ENCODE data around the gene THSD4.

The THSD4 gene

GRCh38 chr15:71458089-71458660, 342.9 kb downstream of the THSD4 start:
- Mint-ChIP-seq H3K36me3 (ENCODE audit: low read depth) (no peaks in the 10 kb centered on the region), H3K27ac (no peak overlapping the region), H3K27me3 (peaks cover 4% of the 10 kb centered on the region), H3K4me3 (no peak overlapping the region), H3K4me1 (no peaks in the 10 kb centered on the region), H3K9me3 (no peaks in the 10 kb centered on the region)
- no peak for ATAC-seq
- DNase-seq = no peak

DNA sequence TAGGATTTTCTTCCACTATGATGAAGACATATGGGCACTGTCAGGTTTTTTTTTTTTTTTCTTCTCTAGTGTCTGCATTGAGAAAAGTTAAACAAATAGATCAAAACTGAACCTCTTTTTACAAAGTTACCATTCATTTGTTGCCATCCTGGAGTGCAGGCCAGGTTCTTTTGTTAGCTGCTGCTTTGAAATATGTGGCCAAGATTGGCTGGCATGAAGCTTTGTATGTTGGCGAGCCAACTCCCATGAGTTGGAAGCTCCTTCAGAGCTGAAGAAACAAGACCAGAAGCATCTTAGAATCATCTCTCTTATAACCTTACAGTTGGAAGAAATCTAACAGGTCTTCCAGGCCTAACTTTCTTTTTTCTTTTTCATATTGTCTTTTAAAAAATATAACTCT, 346.5 kb downstream of the THSD4 start:
- no peaks in the 10 kb centered on the region for H3K4me1 Mint-ChIP-seq
- no peaks in the 10 kb centered on the region for H3K36me3 Mint-ChIP-seq (ENCODE audit: low read depth)
- DNase-seq = no peak
- peaks cover 7% of the 10 kb centered on the region for H3K27me3 Mint-ChIP-seq
- no peak overlapping the region for H3K4me3 Mint-ChIP-seq
- no peak for ATAC-seq
- no peak overlapping the region for H3K27ac Mint-ChIP-seq
- no peaks in the 10 kb centered on the region for H3K9me3 Mint-ChIP-seq

GRCh38 chr15:71462638-71463037, 347.4 kb downstream of the THSD4 start:
- H3K27ac Mint-ChIP-seq = no peak overlapping the region
- no peaks in the 10 kb centered on the region for H3K9me3 Mint-ChIP-seq
- ATAC-seq = no peak
- peaks cover 7% of the 10 kb centered on the region for H3K27me3 Mint-ChIP-seq
- H3K4me1 Mint-ChIP-seq = no peaks in the 10 kb centered on the region
- no peak for DNase-seq
- no peaks in the 10 kb centered on the region for H3K36me3 Mint-ChIP-seq (ENCODE audit: low read depth)
- no peak overlapping the region for H3K4me3 Mint-ChIP-seq

- DNase-seq = no peak
- no peak for ATAC-seq
- Mint-ChIP-seq H3K27ac (no peak overlapping the region), H3K4me1 (no peaks in the 10 kb centered on the region), H3K27me3 (peaks cover 7% of the 10 kb centered on the region), H3K36me3 (ENCODE audit: low read depth) (no peaks in the 10 kb centered on the region), H3K4me3 (no peak overlapping the region), H3K9me3 (no peaks in the 10 kb centered on the region)
Measured at GRCh38 chr15:71463156-71463665, 347.9 kb downstream of the THSD4 start.

DNA sequence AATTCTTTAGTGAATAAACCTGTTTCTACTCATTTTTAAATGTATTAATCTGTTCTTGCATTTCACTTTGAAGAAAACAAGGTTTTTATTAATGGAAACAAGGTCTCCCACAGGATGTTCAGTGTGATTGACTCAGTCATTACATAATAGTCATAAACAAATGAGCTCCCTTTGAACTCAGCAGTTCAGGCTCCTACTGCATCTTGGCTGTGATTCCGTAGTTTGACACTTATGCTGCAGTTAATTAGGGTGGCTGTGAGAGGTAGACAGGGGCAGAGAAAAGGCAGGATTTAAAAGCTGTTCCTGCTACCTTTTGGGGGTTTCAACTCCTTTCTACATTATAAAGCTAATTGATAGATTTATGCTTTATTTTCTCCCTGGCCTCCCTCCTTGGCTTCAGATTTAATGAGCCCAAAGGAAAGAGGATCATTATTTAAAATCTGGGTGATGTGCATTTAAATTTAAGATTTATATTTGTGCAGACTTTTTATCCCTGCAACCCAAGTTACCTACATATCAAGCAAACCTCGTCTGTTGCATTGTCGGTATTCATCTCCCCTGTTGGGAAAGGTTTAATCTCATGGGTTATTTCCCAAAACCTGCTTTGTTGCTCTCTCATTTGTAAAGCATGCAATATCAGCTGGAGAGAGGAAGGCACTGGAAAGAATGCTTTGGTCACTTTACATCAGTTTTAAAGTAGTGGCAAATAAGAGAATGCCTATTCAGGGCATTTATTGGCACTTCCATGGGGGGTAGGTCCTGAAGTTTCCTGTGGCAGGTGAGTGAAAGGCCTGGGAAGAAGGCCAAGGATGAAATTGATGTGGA, 350.1 kb downstream of the THSD4 start:
- no peak overlapping the region for H3K4me3 Mint-ChIP-seq
- no peaks in the 10 kb centered on the region for H3K36me3 Mint-ChIP-seq (ENCODE audit: low read depth)
- ATAC-seq = no peak
- H3K27ac Mint-ChIP-seq = no peak overlapping the region
- DNase-seq = no peak
- H3K9me3 Mint-ChIP-seq = no peaks in the 10 kb centered on the region
- no peaks in the 10 kb centered on the region for H3K4me1 Mint-ChIP-seq
- peaks cover 5% of the 10 kb centered on the region for H3K27me3 Mint-ChIP-seq

DNA sequence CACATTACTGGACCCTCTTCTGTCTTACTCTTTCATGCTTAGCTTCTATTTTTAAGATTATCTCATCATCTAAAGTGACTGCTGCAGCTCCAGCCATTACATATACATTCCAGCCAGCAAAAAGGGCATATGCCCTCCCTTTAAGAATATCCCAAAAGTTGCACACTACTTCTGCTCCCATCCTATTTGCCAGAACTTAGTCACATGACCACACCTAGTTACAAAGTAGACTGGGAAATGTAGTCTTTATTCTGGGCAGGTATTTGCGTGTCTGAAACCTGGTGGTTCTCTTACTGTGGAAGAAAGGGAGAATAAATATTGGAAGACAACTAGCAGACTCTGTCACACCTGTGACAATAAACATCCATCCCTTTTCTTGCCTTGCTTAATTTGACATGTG, 353.4 kb downstream of the THSD4 start:
- ATAC-seq (no peak), DNase-seq (no peak)
- no peaks in the 10 kb centered on the region for H3K9me3 Mint-ChIP-seq
- H3K27ac Mint-ChIP-seq = no peak overlapping the region
- H3K27me3 Mint-ChIP-seq = peaks cover 7% of the 10 kb centered on the region
- no peaks in the 10 kb centered on the region for H3K4me1 Mint-ChIP-seq
- H3K4me3 Mint-ChIP-seq = no peak overlapping the region
- H3K36me3 Mint-ChIP-seq (ENCODE audit: low read depth) = no peaks in the 10 kb centered on the region

GRCh38 chr15:71469413-71469812, 354.1 kb downstream of the THSD4 start:
- no peak for ATAC-seq
- peaks cover 7% of the 10 kb centered on the region for H3K27me3 Mint-ChIP-seq
- H3K9me3 Mint-ChIP-seq = no peaks in the 10 kb centered on the region
- H3K4me1 Mint-ChIP-seq = no peaks in the 10 kb centered on the region
- no peak overlapping the region for H3K27ac Mint-ChIP-seq
- no peak for DNase-seq
- H3K4me3 Mint-ChIP-seq = no peak overlapping the region
- H3K36me3 Mint-ChIP-seq (ENCODE audit: low read depth) = no peaks in the 10 kb centered on the region

- H3K9me3 Mint-ChIP-seq = no peaks in the 10 kb centered on the region
- no peak overlapping the region for H3K4me3 Mint-ChIP-seq
- peaks cover 5% of the 10 kb centered on the region for H3K27me3 Mint-ChIP-seq
- DNase-seq = no peak
- no peaks in the 10 kb centered on the region for H3K36me3 Mint-ChIP-seq (ENCODE audit: low read depth)
- no peaks in the 10 kb centered on the region for H3K4me1 Mint-ChIP-seq
- H3K27ac Mint-ChIP-seq = no peak overlapping the region
- peak; percentile 43 for ATAC-seq
Measured at GRCh38 chr15:71471347-71471746, 356.1 kb downstream of the THSD4 start.

GRCh38 chr15:71472566-71472965, 357.3 kb downstream of the THSD4 start:
- peaks cover 4% of the 10 kb centered on the region for H3K27me3 Mint-ChIP-seq
- no peaks in the 10 kb centered on the region for H3K36me3 Mint-ChIP-seq (ENCODE audit: low read depth)
- H3K4me3 Mint-ChIP-seq = no peak overlapping the region
- H3K9me3 Mint-ChIP-seq = no peaks in the 10 kb centered on the region
- DNase-seq = no peak
- ATAC-seq = no peak
- no peak overlapping the region for H3K27ac Mint-ChIP-seq
- H3K4me1 Mint-ChIP-seq = no peaks in the 10 kb centered on the region

DNA sequence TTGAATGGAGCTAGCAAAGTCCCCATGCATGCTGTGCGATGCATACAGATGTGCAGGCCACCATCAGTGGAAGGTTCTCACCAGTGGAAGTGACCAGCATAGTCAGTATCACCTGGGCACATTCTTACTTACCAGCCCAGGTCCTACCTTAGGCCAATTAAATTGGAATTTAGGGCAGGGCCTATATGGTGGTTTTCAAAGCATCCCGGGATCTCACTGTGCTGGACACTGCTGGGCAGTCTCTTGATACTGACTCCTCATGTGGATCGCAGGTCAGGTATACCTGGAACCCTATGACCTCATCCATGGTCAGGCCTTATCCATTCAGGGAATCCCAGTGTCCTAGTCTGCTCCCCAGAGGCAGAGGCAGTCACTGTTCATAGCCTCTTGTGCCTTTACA, 358.5 kb downstream of the THSD4 start:
- Mint-ChIP-seq H3K4me1 (no peaks in the 10 kb centered on the region), H3K9me3 (no peaks in the 10 kb centered on the region), H3K27me3 (peaks cover 4% of the 10 kb centered on the region), H3K27ac (no peak overlapping the region), H3K4me3 (no peak overlapping the region), H3K36me3 (ENCODE audit: low read depth) (no peaks in the 10 kb centered on the region)
- DNase-seq = no peak
- no peak for ATAC-seq

DNA sequence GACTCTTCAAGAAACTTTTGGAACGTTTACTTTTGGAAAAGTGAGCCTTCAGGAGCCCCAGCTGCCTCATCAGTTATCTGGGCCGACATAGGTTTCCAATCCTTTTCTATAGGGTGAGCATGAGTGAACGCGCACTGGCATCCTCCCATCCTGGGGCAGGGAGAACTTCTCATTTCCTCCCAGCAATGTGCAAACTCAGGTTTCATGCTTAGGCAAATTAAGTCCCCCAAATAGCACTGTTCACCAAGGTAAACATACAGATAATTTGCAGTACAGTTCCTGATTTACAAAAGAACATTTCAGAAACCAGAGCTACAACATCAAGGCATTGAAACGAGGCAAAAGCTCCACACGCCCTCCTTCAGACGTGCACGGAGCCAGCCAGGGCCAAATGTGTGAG, 361.6 kb downstream of the THSD4 start:
- Mint-ChIP-seq H3K9me3 (no peaks in the 10 kb centered on the region), H3K4me3 (no peak overlapping the region), H3K27me3 (peaks cover 2% of the 10 kb centered on the region), H3K36me3 (ENCODE audit: low read depth) (no peaks in the 10 kb centered on the region), H3K27ac (no peak overlapping the region), H3K4me1 (no peaks in the 10 kb centered on the region)
- ATAC-seq (no peak), DNase-seq (no peak)

DNA sequence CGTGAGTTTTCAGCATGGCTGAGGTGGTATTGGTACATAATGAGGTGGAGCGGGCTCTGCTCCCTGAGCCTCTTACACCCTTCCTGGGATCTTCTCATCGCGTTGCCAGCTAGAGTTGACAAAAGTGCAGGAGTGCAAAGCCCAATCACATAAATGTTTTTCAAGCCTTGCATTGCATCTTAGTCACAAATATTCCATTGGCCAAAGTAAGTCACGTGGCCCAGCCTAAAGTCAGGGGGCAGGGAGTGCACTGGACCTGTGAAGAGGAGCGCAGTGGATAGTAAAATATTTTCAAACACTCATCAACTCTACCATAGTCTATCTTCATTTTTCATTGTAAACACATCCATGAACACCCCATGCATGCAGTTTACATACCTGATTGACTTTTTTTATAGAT, 365.3 kb downstream of the THSD4 start:
- DNase-seq (no peak), ATAC-seq (no peak)
- H3K27ac Mint-ChIP-seq = no peak overlapping the region
- H3K27me3 Mint-ChIP-seq = peaks cover 10% of the 10 kb centered on the region
- no peaks in the 10 kb centered on the region for H3K9me3 Mint-ChIP-seq
- H3K36me3 Mint-ChIP-seq (ENCODE audit: low read depth) = no peaks in the 10 kb centered on the region
- H3K4me1 Mint-ChIP-seq = no peaks in the 10 kb centered on the region
- H3K4me3 Mint-ChIP-seq = no peak overlapping the region

DNA sequence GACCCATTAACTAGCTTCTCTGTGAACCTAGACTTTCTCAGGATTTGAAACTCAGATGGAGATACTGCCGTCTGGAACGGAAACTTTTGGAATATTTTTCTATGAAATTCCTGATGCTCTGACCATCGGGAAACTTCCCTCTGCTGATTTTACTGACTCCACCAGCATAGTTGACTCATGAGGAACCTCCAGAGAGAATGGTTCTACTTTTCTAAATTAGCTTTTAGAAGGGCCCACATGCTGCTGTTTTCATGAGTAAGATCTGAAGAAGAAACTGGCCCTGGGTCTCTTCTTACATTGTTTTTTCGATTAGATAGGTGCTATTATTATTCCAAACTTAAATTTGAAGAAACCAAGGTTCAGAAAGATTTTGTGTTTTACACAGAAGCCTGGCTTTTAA, 368.8 kb downstream of the THSD4 start:
- Mint-ChIP-seq H3K4me3 (no peak overlapping the region), H3K36me3 (ENCODE audit: low read depth) (no peaks in the 10 kb centered on the region), H3K9me3 (no peaks in the 10 kb centered on the region), H3K27ac (no peak overlapping the region), H3K4me1 (no peaks in the 10 kb centered on the region), H3K27me3 (peaks cover 7% of the 10 kb centered on the region)
- ATAC-seq = no peak
- no peak for DNase-seq

GRCh38 chr15:71485094-71485693, 369.9 kb downstream of the THSD4 start:
- Mint-ChIP-seq H3K4me1 (no peaks in the 10 kb centered on the region), H3K4me3 (no peak overlapping the region), H3K9me3 (no peaks in the 10 kb centered on the region), H3K36me3 (ENCODE audit: low read depth) (no peaks in the 10 kb centered on the region), H3K27ac (no peak overlapping the region), H3K27me3 (peaks cover 9% of the 10 kb centered on the region)
- no peak for ATAC-seq
- no peak for DNase-seq

DNA sequence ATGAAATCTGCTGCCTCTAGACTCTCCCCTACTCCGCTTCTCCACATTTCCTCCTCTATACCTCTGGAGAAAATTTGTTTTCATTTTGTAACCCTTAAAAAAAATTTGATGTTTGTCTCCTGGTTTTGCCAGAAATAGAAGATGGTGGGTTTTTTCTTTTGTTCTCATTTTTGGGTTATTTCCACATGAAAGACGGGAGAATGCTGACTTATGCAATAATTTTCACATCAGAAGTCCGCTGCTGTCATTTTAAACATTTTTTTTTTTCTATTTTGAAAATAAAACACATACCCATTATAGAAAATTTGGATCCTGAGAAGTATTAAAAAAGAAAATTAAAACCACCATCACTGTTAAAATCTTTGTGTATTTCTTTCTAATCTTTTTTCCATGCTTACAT, 374.3 kb downstream of the THSD4 start:
- no peaks in the 10 kb centered on the region for H3K9me3 Mint-ChIP-seq
- H3K27ac Mint-ChIP-seq = no peak overlapping the region
- DNase-seq (no peak), ATAC-seq (no peak)
- H3K36me3 Mint-ChIP-seq (ENCODE audit: low read depth) = no peaks in the 10 kb centered on the region
- peaks cover 9% of the 10 kb centered on the region for H3K27me3 Mint-ChIP-seq
- no peak overlapping the region for H3K4me3 Mint-ChIP-seq
- H3K4me1 Mint-ChIP-seq = no peaks in the 10 kb centered on the region

Measured in activated naive CD8-positive, alpha-beta T cell treated with anti-CD3 and anti-CD28 coated beads, Interleukin-2, amount 50 U/mL, for 24 hours (primary cell).